GM18861 (cell line): ENCODE measurements around the gene TAS2R40.

Experiments
- ATAC-seq: cut with Tn5 transposase; IDR thresholded peaks from one replicate; pipeline ENCODE4 v1.9.1; 2021; ENCODE audit not compliant: unreplicated experiment

The TAS2R40 gene

DNA sequence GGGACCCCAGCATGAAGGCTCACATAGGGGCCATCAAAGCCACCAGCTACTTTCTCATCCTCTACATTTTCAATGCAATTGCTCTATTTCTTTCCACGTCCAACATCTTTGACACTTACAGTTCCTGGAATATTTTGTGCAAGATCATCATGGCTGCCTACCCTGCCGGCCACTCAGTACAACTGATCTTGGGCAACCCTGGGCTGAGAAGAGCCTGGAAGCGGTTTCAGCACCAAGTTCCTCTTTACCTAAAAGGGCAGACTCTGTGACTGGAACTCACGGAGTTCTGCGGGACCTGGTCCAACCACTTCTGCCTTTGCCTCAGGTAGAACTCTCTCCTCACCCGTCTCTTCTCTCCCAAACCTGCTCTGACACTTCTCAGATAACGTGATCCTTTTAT is 945 bp downstream of the TAS2R40 start:
- ATAC-seq, result no peak

GRCh38 chr7:143223784-143224183 is 1.9 kb downstream of the TAS2R40 start:
- no peak for ATAC-seq

DNA sequence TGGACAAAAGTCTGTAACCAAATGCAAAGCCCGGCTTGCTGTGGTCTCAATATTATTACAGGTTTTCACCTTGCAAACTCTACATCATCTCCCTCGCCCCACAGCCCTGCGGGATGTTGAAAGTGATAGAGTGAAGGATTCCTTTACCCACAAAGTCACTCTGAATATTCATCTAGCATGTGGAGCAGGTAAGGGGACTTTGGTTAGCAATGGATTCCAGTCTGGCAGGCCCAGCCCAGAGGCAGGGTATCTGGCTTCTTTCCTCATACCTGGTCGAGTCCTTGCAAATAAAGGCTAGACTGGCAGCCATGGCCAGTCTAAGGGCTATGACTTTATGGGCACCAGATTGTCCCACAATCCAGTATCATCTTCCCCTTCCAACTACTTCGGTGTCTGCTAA is 3.2 kb downstream of the TAS2R40 start:
- ATAC-seq, result no peak

DNA sequence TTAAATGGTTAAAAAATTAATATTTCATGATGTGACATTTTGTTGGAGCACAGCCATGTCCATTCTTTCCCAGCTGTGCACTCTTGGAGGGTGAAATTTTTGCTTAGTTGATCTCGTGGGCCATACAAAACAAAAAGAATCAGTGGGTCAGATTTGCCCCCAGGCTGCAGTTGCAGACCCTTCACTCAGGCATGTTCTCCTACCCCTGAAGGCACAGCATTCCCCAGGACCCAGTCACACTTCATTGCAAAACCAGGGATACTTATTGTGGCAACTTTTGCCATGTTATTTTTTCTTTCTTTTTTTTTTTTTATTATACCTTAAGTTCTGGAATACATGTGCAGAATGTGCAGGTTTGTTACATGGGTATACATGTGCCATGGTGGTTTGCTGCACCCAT is 6.0 kb downstream of the TAS2R40 start:
- ATAC-seq, result no peak

- no peak for ATAC-seq
Measured at GRCh38 chr7:143229054-143229790, 7.4 kb downstream of the TAS2R40 start.

- no peak for ATAC-seq
Measured at GRCh38 chr7:143230602-143231457, 9.0 kb downstream of the TAS2R40 start.

DNA sequence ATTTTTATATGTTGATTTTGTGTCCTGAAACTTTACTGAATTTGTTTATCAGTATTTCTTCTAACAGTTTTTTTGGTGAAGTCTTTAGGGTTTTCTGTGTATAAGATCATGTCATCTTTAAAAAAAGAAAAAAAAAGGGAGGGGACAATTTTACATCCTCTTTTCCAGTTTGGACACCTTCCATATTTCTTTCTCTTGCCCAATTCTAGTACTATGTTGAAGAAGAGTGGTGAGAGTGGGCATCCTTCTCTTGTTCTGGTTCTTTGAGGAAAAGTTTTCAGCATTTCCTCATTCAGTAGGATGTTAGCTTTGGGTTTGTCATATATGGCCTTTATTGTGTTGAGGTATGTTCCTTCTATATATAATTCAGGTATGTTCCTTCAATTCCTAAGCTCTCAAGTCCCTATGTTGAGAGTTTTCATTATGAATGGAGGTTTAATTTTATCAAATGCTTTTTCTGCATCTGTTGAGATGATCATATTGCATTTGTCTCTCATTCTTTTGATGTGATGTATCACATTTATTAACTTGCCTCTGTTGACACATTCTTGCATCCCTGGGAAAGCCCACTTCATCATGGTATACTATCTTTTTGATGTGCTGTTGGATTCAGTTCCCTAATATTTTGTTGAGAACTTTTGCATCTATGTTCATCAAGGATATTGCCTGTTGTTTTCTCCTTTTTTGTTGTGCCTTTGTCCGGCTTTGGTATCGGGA is 12.1 kb downstream of the TAS2R40 start:
- no peak for ATAC-seq

DNA sequence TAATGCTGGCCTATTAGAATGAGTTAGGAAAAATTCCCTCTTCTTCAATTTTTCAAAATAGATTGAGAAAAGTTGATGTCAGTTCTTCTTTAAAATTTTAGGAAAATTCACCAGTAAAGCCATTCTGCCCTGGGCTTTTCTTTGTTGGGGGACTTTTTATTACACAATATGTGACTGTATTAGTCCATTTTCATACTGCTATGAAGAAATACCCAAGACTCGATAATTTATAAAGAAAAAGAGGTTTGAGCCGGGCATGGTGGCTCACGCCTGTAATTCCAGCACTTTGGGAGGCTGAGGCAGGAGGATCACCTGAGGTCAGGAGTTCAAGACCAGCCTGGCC is 12.7 kb downstream of the TAS2R40 start:
- no peak for ATAC-seq

- no peak for ATAC-seq
Measured at GRCh38 chr7:143235561-143235960, 13.7 kb downstream of the TAS2R40 start.

- ATAC-seq, result no peak
Measured at GRCh38 chr7:143236408-143236990, 14.7 kb downstream of the TAS2R40 start.

GRCh38 chr7:143237366-143237765 is 15.5 kb downstream of the TAS2R40 start:
- no peak for ATAC-seq

DNA sequence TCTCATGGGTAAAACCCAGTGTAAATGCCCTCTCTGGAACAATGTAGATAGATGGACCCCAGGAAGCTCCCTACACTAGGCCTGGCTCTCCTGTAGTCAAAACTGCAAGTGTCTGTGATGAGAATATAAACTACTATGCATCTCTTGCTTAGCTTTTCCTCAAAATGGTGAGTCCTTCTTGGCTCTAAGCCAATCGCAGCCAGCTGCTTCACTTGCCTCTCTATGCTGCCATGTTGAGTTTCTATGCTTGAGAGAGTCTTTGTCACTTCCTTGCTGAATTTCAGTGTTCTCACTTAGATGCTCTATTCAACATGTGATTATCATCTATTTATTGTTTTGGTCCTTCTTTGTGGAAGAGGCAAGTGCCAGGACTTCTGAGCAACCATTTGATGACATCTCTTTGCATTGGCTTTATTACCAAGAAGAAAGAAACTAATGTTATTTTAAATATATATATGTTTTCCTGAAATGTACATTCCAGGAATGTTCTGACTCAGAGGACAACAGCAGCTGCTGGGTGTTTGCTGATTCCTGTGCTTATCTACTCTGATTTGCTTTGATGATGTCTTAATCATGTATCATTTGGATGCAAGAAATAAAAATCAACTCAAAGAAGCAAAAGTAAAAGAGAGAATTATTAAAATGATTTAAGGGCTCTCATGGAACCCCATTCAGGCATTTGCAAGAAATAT is 16.6 kb downstream of the TAS2R40 start:
- no peak for ATAC-seq

- ATAC-seq, result no peak
Measured at GRCh38 chr7:143239813-143240212, 18.0 kb downstream of the TAS2R40 start.

DNA sequence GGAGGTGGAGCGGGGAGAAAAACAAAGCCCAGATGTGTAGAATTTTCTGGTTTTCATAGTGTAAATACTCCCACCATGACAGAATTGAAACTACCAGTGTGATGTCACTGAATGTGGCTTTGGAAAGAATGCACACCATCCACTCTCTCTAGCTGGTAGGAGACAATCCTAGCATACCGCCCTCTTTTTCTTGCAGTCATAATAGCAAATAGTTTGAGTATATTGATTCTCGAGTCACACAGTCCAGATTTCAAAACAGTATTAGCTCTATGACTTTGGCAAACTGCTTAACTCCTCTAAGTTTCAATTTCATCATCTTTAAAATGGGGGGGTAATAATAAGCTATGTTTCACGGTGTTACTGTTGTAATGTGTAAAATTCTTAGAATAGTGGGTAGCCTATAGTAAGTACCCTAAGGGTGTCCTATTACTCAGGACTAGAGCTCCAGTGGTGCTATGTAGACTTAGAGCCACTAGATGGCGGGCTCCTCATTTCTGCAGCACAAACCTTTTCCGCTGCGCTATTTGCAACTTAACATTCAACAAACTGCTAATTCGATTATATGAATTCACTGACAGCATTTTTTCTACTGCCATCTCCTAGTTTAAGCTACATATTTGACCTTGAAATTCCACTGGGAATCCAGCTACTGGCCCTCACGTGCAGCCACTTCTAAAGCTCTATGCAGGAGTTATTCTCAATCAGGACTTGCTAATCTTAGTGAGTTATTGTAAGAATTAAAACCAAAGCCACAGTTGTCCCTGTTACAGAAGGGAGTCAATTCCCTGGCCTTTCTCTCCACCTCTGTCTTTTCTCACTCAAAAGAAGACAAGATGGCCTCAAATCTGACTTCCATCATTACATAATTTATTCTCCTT is 18.7 kb downstream of the TAS2R40 start:
- ATAC-seq, result peak; percentile 93

GRCh38 chr7:143242306-143242705 is 20.5 kb downstream of the TAS2R40 start:
- no peak for ATAC-seq

DNA sequence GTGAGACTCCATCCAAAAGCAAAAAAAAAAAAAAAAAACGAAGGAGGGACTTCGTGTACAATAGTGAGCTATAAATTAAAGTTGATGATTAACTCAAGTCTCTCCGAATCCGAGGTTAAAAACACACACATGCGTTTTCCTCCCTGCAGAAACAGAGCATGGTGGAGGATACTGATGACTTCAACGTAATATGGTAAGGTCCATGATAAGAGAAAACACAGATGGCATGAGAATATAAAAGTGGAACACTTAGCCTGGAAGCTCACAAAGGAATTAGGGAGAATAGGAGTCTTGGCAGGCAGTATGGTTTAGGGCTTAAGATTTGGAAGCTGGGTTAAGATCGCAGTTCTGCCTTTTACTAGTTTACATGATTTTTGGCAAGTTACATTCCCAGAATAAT is 21.3 kb downstream of the TAS2R40 start:
- no peak for ATAC-seq

DNA sequence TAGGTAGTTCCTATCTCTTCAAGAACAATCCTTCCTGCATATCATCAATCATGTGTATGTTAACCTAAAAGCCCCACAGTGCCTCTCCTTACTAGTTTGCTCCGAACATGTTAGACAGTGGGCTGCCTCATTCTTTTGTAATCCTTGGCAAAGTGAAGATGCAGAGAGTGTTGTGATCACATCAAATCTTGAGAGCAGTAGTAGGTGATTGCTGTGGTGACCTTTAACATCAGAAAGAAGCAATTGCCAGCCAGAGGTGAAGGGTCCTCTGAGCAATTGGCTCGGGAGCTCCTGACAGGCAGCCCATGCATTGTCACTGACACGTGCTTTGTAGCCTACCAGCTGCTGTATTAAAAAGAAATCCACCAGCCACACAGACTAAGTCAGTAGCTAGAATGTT is 21.8 kb downstream of the TAS2R40 start:
- ATAC-seq, result no peak

- no peak for ATAC-seq
Measured at GRCh38 chr7:143244321-143244720, 22.5 kb downstream of the TAS2R40 start.

- ATAC-seq, result no peak
Measured at GRCh38 chr7:143245123-143245522, 23.3 kb downstream of the TAS2R40 start.

DNA sequence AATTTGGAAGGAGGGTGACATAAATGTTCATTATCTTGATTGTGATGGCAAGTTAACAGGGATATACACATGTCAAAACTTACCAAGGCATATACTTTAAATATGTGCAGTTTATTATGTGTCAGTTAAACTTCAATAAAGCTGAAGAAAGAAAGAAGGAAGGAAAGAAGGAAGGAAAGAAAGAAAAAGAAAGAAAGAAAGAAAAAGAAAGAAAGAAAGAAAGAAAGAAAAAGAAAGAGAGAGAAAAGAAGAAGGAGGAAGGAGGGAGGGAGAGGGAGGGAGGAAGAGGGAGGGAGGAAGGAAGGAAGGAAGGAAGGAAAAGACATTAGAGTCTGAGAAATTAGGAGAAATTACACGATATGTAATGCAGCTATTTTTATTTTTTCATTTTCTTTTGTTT is 25.5 kb downstream of the TAS2R40 start:
- ATAC-seq, result no peak
